ENCODE measurements around the gene CRACR2B.

The CRACR2B gene

GRCh38 chr11:854601-855329 is 27.0 kb downstream of the CRACR2B start:
- no peak for DNase-seq (ENCODE audit: low spot score)

GRCh38 chr11:855330-855674 is 27.6 kb downstream of the CRACR2B start:
- DNase-seq (ENCODE audit: low spot score) = no peak

GRCh38 chr11:855796-856195 is 28.1 kb downstream of the CRACR2B start:
- DNase-seq (ENCODE audit: low spot score) = no peak

- no peak for DNase-seq (ENCODE audit: low spot score)
Measured at GRCh38 chr11:856397-856796, 28.7 kb downstream of the CRACR2B start.

DNA sequence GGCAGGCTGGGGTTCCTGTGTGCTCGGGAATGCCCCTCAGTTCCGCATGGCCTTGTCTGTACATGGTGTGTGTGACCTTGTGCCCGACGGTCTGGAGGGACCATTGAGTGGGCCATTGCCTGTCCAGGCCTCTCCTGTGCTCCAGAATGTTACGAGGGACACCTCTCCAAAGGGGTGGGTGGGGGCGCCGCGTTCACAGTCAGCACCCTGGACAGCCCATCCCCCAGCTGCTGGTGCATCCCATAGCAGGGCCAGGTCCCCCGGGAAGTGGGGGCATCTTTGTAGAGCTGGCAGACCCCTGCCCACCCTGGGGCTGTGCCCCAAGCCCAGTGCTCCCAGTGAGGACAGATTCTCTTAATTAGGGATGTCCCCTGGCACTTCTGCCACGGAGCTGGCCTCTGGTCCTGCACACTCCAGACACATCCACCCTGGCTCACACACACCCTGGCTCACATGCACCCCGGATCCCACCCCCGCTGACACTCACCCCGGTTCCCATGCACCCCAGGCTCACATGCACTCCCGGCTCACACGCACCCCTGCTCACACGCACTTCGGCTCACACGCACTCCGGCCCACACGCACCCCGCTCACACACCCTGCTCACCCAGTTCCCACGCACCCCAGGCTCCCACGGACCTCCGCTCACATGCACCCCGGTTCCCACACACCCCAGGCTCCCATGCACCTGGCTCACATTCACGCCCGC is 30.5 kb downstream of the CRACR2B start:
- no peak for DNase-seq (ENCODE audit: low spot score)

- no peak for DNase-seq (ENCODE audit: low spot score)
Measured at GRCh38 chr11:858762-859339, 31.1 kb downstream of the CRACR2B start.

- peak; percentile 98 for DNase-seq (ENCODE audit: low spot score)
Measured at GRCh38 chr11:859394-860131, 31.8 kb downstream of the CRACR2B start.

DNA sequence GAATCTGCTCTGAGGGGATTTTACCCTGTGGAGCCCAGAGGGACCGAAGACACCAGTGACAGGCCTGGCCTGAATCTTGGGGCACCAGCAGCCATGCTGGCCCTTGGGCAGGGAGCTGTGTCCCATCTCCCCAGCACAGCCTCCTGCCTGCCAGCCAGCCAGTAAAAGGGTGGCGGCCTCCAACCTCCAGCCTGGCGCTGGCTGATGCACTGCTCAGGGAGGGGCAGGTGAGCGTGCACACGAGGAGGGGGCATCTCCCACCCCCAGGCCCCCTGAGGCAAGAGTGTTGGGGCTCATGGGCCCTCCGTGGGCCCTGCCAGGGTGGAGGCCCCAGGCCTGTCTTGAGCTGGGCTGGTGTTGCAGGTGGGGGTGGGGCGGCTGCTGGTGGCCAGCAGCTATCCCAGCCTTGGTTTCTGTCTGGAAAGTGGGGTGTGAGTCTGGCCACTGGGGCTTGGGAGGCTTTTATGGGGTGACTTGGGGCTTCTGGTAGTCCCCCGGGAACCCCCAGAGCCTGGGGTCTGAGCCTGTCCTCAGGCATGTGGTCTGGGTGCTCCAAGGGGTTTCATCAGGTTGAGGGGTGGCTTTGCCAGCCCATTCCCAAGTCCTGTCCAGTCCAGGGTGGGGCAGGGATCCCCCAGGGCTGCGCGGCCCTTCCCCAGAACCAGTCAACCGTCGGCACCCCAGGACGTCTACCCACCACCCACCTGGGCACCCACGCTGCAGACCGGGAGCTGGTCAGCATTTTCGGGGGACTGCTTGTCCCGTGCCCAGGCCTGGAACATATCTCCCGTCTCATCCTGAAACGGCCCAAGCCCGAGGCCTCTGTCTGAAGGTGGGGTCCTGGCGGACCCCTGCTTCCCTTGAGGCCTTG is 32.8 kb downstream of the CRACR2B start:
- no peak for DNase-seq (ENCODE audit: low spot score)

DNA sequence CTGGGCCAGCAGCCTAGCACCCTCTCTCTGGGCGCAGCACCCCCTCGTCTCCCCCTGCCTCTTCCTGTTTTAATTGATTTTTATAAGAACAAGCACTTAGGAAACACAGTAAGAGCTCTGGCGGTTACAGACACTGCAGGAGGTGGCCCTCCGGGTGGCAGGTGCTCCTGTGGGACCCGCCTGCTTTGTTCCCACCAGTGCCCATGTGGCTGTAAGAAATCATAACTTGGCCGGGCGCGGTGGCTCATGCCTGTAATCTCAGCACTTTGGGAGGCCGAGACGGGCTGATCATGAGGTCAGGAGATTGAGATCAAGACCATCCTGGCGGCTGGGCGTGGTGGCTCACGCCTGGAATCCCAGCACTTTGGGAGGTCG is 33.4 kb downstream of the CRACR2B start:
- no peak for DNase-seq (ENCODE audit: low spot score)

DNA sequence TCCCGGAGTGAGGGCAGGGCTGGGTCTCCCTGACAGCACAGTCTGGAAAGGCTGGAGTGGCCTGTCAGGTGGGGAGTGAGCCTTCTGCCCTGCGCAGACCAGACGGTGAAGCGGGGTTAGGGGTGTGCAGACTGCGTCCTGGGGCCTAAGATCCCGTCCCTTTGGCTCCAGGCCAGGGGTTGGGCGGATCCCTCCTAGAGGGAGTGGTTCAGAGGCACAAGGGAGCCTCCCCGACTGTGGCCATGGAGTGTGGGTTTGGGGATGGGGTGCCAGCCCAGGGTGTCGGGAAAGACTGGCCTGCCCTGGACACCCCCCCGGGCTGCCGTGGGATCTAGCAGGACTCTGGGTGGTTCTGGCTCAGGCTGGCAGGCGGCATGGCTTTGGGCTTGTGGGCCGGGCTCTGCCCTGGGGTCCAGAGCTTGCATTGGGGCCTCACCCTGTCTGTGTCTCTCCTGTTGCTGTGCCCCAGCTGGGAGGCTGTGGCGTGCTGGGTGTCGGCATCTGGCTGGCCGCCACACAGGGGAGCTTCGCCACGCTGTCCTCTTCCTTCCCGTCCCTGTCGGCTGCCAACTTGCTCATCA is 34.5 kb downstream of the CRACR2B start:
- no peak for DNase-seq (ENCODE audit: low spot score)

- DNase-seq (ENCODE audit: low spot score) = no peak
Measured at GRCh38 chr11:862696-863022, 34.9 kb downstream of the CRACR2B start.

GRCh38 chr11:863023-863909 is 35.5 kb downstream of the CRACR2B start:
- DNase-seq (ENCODE audit: low spot score) = no peak

DNA sequence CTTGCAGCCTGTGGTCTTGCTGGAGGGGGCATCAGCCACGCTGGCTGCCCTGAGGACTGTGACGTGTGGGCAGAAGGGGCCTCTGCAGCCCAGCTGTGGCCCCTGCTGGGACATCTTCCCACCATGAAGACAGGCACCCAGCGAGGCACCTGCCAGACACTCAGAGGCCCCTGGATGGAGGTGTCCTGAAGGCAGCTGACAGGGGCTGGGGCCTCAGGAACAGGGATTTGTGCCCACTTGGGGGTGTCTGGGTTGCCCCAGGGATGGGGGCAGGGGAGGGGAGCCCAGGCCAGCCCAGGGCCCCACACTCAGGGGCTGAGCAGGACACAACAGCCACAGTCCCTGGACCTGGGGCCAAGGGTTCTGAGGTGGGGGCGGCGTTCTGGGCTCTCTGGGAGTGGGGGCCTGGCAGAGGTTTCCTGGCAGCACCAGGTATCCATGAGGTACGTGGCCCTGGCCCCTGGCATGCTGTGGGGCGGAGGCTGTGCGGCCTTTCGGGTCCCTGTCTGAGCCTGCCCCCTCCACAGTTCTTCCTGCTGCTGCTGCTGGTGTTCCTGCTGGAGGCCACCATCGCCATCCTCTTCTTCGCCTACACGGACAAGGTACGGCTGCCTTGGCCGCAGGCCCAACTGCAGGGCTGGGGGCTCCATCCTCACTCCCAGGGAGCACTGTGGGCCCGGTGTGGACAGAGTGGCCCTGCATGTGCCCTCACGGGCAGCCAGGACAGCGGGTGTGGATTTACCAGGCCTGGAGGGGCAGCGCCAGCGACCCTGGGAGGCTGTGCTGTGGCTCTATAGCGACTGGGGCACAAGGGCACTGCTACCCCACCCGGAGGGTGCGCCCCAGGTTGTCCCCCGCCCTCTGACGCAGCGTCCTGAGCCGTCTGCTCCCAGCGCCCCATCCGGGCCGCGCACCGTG is 36.5 kb downstream of the CRACR2B start:
- no peak for DNase-seq (ENCODE audit: low spot score)

- DNase-seq (ENCODE audit: low spot score) = no peak
Measured at GRCh38 chr11:864898-865297, 37.2 kb downstream of the CRACR2B start.

- DNase-seq (ENCODE audit: low spot score) = no peak
Measured at GRCh38 chr11:865462-866430, 38.0 kb downstream of the CRACR2B start.

DNA sequence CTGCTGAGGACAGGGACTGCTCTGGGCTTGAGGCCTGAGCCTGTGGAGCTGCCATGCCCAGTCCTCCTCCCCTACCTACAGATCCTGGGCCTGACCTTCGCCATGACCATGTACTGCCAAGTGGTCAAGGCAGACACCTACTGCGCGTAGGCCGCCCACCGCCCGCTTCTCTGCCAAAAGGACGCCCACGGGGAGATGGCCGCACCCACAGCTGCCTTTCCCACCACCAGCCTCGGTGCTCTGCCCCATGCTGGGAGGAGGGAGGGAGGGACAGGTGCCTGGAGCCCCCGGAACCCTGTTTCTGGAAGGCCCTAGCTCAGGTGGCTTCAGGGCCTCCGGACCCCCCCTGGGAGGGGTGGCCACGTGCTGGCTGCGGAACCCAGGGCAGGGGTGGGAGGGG is 38.8 kb downstream of the CRACR2B start:
- DNase-seq (ENCODE audit: low spot score) = no peak

DNA sequence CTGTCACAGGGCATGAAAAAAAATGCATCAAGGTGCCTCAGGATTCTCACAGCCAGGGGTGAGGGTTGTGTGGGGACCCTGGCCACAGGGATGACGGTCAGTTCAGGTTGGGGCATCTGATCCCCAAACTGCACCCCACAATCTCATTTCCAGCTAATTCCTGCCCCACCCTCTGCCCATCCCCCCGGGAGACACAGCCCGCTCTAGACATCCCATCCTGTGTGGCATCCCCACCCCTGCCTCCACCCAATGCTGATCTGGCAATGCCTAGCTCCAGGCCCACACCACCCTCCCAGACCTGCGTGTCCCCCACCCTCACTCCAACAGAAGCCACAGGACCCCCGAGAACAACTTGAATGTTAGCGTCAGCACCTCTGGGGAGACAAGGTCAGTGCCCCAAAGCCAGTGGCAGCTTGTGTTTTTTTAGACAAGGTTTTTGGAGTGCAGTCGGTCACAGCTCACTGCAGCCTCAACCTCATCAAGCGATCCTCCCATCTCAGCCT is 40.2 kb downstream of the CRACR2B start:
- DNase-seq (ENCODE audit: low spot score) = no peak

DNA sequence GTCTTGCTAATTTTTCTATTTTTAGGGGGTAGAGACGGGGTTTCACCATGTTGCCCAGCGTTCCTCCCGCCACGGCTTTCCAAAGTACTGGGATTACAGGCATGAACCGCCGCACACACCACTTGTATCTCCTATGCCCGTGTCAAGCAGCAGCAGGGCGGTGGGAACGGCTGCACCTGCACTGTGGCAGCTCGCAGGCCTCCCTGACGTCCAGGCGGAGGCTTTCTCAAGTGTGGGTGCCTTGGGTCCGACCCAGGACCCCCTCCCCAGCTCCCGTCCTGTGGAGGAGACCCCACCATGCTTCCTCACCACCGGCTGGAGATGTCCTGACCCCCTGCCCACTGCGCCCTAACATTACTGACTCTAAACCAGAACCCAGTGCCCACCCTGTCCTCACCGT is 40.7 kb downstream of the CRACR2B start:
- no peak for DNase-seq (ENCODE audit: low spot score)

Measured in hepatic stellate cell (primary cell).